Measurements from ENCODE around the gene RAB15.

Gene RAB15

DNA sequence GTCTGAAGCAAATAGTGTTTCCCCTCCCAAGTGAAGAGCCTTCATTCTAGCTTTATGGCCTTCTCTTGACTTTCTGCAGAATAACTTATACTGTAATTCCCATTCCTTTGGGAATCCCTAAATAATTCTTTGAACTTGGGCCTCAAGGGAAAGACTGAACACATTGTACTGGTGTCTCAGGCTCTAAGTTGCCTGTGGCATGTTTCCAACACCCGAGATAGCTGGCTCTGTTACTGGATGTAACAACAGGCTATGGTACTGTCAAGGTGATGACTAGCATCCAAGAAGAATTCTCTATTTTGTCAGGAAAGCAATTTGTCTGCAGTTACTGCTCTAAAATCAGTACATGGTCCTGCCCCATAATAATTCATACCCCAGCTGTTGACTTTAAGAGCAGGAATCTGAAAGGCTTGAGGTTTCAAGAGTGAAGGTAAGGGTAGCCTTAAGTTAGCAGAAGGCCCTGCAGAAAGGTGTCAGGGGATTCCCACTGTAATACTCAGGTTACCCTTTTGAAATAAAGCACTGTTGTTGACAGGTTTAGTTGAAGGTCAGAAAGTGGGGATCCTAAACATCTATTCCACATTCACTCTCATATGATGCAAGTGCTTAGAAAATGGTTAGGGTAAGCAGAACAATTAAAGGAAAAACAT, 34.8 kb downstream of the RAB15 start:
- H3K4me3 ChIP-seq (ENCODE audit: control insufficient read depth, low read depth, low read length) = no peak overlapping the region
- TF ChIP-seq, protein P1, sequence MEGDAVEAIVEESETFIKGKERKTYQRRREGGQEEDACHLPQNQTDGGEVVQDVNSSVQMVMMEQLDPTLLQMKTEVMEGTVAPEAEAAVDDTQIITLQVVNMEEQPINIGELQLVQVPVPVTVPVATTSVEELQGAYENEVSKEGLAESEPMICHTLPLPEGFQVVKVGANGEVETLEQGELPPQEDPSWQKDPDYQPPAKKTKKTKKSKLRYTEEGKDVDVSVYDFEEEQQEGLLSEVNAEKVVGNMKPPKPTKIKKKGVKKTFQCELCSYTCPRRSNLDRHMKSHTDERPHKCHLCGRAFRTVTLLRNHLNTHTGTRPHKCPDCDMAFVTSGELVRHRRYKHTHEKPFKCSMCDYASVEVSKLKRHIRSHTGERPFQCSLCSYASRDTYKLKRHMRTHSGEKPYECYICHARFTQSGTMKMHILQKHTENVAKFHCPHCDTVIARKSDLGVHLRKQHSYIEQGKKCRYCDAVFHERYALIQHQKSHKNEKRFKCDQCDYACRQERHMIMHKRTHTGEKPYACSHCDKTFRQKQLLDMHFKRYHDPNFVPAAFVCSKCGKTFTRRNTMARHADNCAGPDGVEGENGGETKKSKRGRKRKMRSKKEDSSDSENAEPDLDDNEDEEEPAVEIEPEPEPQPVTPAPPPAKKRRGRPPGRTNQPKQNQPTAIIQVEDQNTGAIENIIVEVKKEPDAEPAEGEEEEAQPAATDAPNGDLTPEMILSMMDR (IDR thresholded peaks at IDR 0.05; ENCODE audit: control insufficient read depth, insufficient read depth, low read depth, low read length, missing control alignments) = no peak
- no peak for DNase-seq (ENCODE audit: low read depth)

DNA sequence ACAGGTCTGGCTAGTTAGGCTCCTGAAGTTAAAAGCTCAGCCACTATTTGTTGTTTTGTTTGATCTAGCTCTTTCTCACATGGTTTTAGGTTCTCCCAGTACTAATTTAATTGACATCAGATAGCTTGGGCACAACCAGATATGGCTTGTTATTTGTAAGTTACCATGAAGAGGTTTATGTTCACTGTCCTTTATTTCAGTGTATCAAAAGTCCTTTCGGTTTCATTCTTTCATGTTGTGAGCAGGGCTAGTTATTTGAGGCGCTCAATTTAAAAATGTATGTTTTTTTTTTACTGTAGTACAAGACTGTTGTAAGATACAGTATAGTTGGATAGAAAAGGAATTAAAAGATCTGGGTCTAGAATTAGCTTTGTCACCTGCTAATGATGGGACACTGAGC, 36.6 kb downstream of the RAB15 start:
- H3K4me3 ChIP-seq (ENCODE audit: control insufficient read depth, low read depth, low read length) = no peak overlapping the region
- TF ChIP-seq, protein P1 (IDR thresholded peaks at IDR 0.05; ENCODE audit: control insufficient read depth, insufficient read depth, low read depth, low read length, missing control alignments) = no peak
- DNase-seq (ENCODE audit: low read depth) = no peak

DNA sequence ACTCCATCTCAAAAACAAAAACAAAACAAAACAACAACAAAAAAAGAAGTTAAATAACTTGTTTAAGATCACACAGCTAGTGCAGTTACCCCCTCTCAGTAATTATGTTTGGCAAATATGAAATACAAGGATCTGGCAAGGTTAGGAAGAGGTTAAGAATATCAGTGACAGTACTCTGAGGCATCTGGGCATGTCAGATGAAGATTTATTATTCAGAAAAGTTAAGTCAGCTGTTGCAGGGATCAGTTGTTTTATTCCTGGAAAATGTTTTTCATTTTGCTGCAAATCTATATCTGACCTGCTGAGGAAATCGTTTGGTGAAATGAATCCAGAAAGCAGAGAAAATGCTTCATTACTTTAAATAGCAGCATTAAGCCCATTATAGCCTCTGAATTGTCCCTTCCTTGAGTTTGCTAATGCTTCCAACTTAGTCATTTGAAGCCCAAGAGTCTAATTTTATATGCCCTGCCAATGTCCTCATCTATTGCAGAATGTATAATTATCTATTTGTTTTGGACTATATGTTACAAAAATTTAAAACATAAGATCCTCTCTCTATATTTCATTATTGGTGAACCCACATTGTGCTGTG, 37.7 kb downstream of the RAB15 start:
- DNase-seq (ENCODE audit: low read depth) = no peak
- H3K4me3 ChIP-seq (ENCODE audit: control insufficient read depth, low read depth, low read length) = no peak overlapping the region
- TF ChIP-seq, protein P1 (IDR thresholded peaks at IDR 0.05; ENCODE audit: control insufficient read depth, insufficient read depth, low read depth, low read length, missing control alignments) = no peak

DNA sequence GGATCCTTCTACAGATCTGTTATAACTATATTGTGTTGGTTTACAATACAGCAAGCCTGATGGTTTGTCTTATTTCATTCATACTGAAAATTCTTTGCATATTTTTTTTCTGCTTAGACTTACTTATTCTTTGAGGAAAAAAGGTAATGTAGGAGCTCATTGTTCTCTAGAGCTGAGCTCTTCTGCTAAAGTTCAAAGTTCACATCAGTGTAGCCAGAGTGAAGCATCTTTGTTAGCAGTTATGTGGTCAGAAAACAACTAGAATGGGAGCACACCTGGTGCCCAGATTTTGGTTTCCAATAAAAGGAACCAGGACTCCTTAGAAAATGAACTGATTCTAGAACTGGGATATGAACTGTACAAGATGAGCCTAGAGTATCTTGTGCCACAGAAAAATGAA, 39.9 kb downstream of the RAB15 start:
- TF ChIP-seq, protein P1 (IDR thresholded peaks at IDR 0.05; ENCODE audit: control insufficient read depth, insufficient read depth, low read depth, low read length, missing control alignments) = no peak
- no peak for DNase-seq (ENCODE audit: low read depth)
- H3K4me3 ChIP-seq (ENCODE audit: control insufficient read depth, low read depth, low read length) = no peak overlapping the region

DNA sequence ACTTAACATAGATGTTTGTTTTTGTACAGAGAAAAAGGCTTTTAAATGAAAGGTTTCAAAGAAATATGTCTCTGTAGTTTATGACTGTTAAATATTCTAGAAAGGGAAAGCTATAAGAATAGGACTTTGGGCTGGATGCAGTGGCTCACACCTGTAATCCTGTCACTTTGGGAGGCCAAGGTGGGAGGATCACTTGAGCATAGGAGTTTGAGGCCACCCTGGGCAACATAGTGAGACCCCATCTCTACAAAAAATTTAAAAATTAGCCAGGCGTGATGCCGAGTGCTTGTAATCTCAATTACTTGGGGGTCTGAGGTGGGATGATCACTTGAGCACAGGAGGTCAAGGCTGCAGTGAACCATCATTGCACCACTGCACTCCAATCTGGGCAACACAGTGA, 41.0 kb downstream of the RAB15 start:
- no peak for DNase-seq (ENCODE audit: low read depth)
- TF ChIP-seq, protein P1 (IDR thresholded peaks at IDR 0.05; ENCODE audit: control insufficient read depth, insufficient read depth, low read depth, low read length, missing control alignments) = no peak
- no peak overlapping the region for H3K4me3 ChIP-seq (ENCODE audit: control insufficient read depth, low read depth, low read length)

DNA sequence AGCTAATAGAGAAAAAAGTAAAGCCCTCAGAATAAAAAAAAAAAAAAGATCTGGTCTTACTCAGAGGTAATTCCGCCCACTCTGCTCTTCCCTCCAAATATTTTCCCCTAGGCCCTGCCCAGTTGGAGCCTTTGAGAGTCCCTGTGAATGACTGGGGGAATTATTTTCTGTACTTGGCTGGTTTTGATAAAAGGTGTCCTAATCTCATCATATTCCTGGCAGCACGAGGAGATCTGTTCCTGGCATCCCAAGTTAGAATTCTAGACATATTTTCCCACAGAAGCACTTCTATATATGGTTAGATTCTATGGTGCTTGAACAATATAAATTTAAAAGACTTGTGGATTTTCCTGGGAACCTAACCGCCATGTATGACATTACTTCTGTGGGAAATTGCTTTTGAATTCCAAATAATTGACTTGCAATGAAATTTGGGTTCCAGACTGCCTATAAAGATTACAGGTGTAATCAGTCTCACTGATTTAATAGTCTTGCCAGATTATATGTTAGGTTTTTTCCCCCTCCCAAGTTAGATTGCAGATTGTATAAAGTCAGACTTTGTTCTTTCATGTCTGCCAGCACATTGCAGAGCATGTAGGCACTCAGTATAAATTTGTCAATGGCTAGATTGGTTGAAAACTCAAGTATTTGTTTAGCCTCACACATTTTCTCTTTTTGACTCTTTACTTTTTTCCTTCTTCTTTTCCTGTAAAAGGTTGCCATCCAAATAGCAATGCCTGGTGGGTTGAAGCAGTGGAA, 41.9 kb downstream of the RAB15 start:
- no peak for DNase-seq (ENCODE audit: low read depth)
- no peak overlapping the region for H3K4me3 ChIP-seq (ENCODE audit: control insufficient read depth, low read depth, low read length)
- TF ChIP-seq, protein P1 (IDR thresholded peaks at IDR 0.05; ENCODE audit: control insufficient read depth, insufficient read depth, low read depth, low read length, missing control alignments) = no peak

All from AG09309 (cell line).